Sigmoid colon (tissue), 7 donors: ENCODE results near the gene NR1H3. TPM values are rescaled to one million over a fixed set of nuclear protein-coding genes. Genes with fewer than 3 reads are reported as not detected.

Experiments
- DNase-seq: peaks from one replicate; pipeline ENCODE4 v3.0.0-alpha.2; 2019
- H3K27ac ChIP-seq, 4 donors: fragments of 200-600 bp; sonication (generic); one replicate each; pipeline ENCODE4 v1.5.1; 2016 to 2019; ENCODE audit warnings: mild to moderate bottlenecking in 1 of 4
- H3K27me3 ChIP-seq, 3 donors: fragments of 200-600 bp; sonication (generic); one replicate each; pipeline ENCODE4 v1.5.1; 2019; ENCODE audit warnings: mild to moderate bottlenecking in 1 of 3
- H3K36me3 ChIP-seq, 4 donors: fragments of 200-600 bp; sonication (generic); one replicate each; pipeline ENCODE4 v1.5.1; 2016 to 2019
- H3K4me1 ChIP-seq, 4 donors: fragments of 200-600 bp; sonication (generic); one replicate each; pipeline ENCODE4 v1.5.1; 2017 to 2019
- H3K4me3 ChIP-seq, 4 donors: fragments of 200-600 bp; sonication (generic); one replicate each; pipeline ENCODE4 v1.5.1; 2017 to 2019; ENCODE audit warnings: mild to moderate bottlenecking in 2 of 4, moderate library complexity in 1 of 4
- H3K9me3 ChIP-seq, 4 donors: fragments of 200-600 bp in 3 of 4; sonication (generic) in 3 of 4; one replicate each; pipeline versions ENCODE4 v1.5.1 to v1.6.1; 2013 to 2019
- CTCF ChIP-seq, 4 experiments: fragments of 450-650 bp in 3 of 4; fragments of 200-600 bp in 1 of 4; IDR thresholded peaks; one replicate each; pipeline ENCODE4 v1.5.1; 2016 to 2019; ENCODE audit warnings: antibody characterized with exemption in 4 of 4, mild to moderate bottlenecking in 3 of 4, moderate library complexity in 2 of 4
- EP300 ChIP-seq, 4 donors: sonication (generic); formaldehyde crosslinking; IDR thresholded peaks; one replicate each; pipeline ENCODE4 v1.6.1; 2017; ENCODE audit warnings: antibody characterized with exemption in 4 of 4
- POLR2A ChIP-seq, 2 donors: fragments of 450-650 bp; IDR thresholded peaks; one replicate each; pipeline ENCODE4 v1.6.1; 2016; ENCODE audit warnings: antibody characterized with exemption in 2 of 2, mild to moderate bottlenecking in 2 of 2, moderate library complexity in 2 of 2
- POLR2AphosphoS5 ChIP-seq, 4 donors: sonication (generic); formaldehyde crosslinking; IDR thresholded peaks; one replicate each; pipeline ENCODE4 v1.6.1; 2017; ENCODE audit warnings: antibody characterized with exemption in 4 of 4
- WGBS, 2 donors: extraction: QIAGEN DNeasy Blood & Tissue Kit; methylation state at CpG; one replicate each; pipeline ENCODE4 v1.1.7; 2013; 5-methylcytosine and 5-hydroxymethylcytosine counted together
- intact Hi-C: fragments of 100-400 bp; cut with DNase I; formaldehyde crosslinking; loops from one replicate; pipeline ENCODE4 v1.15.1; 2023
- polyA plus RNA-seq, 3 donors: library from polyadenylated mRNA; stranded (reverse); fragments of 200-250 nt; gene quantifications; one replicate each; pipeline ENCODE4 v1.2.3, GENCODE V29; 2013
- total RNA-seq, 4 donors: library from RNA; depleted of rRNA; stranded (reverse); fragments of >200 nt; gene quantifications; one replicate each; pipeline ENCODE4 v1.1.0, GENCODE V29; 2016
- donor health status: healthy with polysubstance abuse.
- donor health status: Bipolar disorder and iron deficiency.
- donor health status: healthy.

NR1H3 gene
- total and polyA plus RNA-seq, 7 donors, result 30.3 to 90.1 (median 54.5) TPM

DNA sequence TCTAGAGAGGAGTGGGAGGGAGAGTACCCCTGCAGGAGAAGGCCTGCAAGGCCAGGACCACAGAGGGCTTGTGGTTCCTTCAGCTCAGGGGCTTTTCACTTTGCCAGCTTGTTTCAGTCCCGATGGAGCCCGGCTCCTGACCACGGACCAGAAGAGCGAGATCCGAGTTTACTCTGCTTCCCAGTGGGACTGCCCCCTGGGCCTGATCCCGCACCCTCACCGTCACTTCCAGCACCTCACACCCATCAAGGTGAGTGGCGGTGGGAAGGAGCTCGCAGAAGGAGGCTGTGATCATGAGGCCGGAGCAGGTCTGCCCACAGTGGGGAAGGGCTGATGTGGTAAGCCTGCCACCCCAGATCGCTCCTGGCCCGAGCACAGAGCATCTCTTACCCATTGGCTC is 22.6 kb upstream of the NR1H3 start:
- H3K27ac ChIP-seq, result peak overlapping the region; percentile 18 to 67 (median 58)

GRCh38 chr11:47236482-47236881 is 21.3 kb upstream of the NR1H3 start:
- WGBS, 2 donors, result 90 to 93% methylated on average over 5 of the region's 5 CpGs
- H3K27me3 ChIP-seq, result no peaks in the 10 kb centered on the region
- H3K27ac ChIP-seq, result no peak overlapping the region
- TF ChIP-seq CTCF (IDR thresholded peaks at IDR 0.05), result no peak
- no peak for TF ChIP-seq POLR2A (IDR thresholded peaks at IDR 0.05)
- no peak for TF ChIP-seq POLR2AphosphoS5 (IDR thresholded peaks at IDR 0.05)
- no peak for TF ChIP-seq EP300 (IDR thresholded peaks at IDR 0.05)
- intact Hi-C loops, result no loop called here
- H3K36me3 ChIP-seq, result peaks cover 18 to 55% (median 25%) of the 10 kb centered on the region in 4 donors
- peaks cover 0 to 17% (median 12%) of the 10 kb centered on the region in 4 donors for H3K4me1 ChIP-seq
- DNase-seq, result no peak
- no peak overlapping the region for H3K4me3 ChIP-seq
- H3K9me3 ChIP-seq, result no peaks in the 10 kb centered on the region

More for the DNA sequence above, 22.6 kb upstream of the NR1H3 start:
- H3K4me1 ChIP-seq, result peaks cover 0 to 17% (median 12%) of the 10 kb centered on the region in 4 donors
- intact Hi-C loops, result no loop called here
- WGBS, 2 donors, result 94 to 96% methylated on average over 12 of the region's 12 CpGs
- H3K36me3 ChIP-seq, result peaks cover 15 to 48% (median 19%) of the 10 kb centered on the region in 4 donors
- H3K27me3 ChIP-seq, result no peaks in the 10 kb centered on the region
- TF ChIP-seq EP300 (IDR thresholded peaks at IDR 0.05) (no peak), POLR2AphosphoS5 (IDR thresholded peaks at IDR 0.05) (no peak), CTCF (IDR thresholded peaks at IDR 0.05) (no peak), POLR2A (IDR thresholded peaks at IDR 0.05) (no peak)
- no peak overlapping the region for H3K4me3 ChIP-seq
- DNase-seq, result no peak
- no peaks in the 10 kb centered on the region for H3K9me3 ChIP-seq

DNA sequence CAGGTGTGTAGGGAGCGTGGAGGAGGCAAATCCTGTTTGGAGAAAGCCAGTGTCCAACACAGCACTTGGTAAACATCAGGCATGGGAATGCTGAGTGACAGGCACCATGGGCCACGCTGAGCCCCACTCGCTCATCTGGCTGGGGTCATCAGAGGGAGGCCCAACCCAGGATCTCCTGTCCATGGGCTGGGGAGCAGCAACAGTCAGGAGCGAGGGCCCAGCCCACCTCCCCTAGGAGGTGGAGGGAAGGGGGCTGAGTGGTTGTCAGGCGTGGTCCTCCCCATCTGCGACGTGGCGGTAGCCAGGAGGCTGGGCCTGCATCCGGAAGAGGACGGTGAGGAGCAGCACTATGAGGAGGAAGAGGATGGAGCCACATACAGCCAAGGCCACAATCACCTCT is 17.9 kb upstream of the NR1H3 start:
- Histone ChIP-seq H3K9me3 (no peaks in the 10 kb centered on the region), H3K27me3 (no peaks in the 10 kb centered on the region), H3K4me3 (no peak overlapping the region), H3K27ac (no peak overlapping the region), H3K36me3 (peaks cover 40 to 80% (median 53%) of the 10 kb centered on the region in 4 donors), H3K4me1 (peaks cover 0 to 5% (median 2%) of the 10 kb centered on the region in 4 donors)
- no peak for DNase-seq
- WGBS, 2 donors, result 93 to 97% methylated on average over 10 of the region's 10 CpGs
- intact Hi-C loops, result no loop called here
- no peak for TF ChIP-seq CTCF (IDR thresholded peaks at IDR 0.05)
- TF ChIP-seq EP300 (IDR thresholded peaks at IDR 0.05), result no peak
- TF ChIP-seq POLR2AphosphoS5 (IDR thresholded peaks at IDR 0.05), result no peak
- TF ChIP-seq POLR2A (IDR thresholded peaks at IDR 0.05), result no peak

- WGBS, 2 donors, result 94 to 95% methylated on average over 3 of the region's 3 CpGs
- TF ChIP-seq EP300 (IDR thresholded peaks at IDR 0.05) (no peak), CTCF (IDR thresholded peaks at IDR 0.05) (no peak), POLR2AphosphoS5 (IDR thresholded peaks at IDR 0.05) (no peak), POLR2A (IDR thresholded peaks at IDR 0.05) (no peak)
- H3K27me3 ChIP-seq, result no peaks in the 10 kb centered on the region
- intact Hi-C loops, result no loop called here
- H3K4me3 ChIP-seq, result no peak overlapping the region
- no peak overlapping the region for H3K27ac ChIP-seq
- H3K36me3 ChIP-seq, result peaks cover 44 to 85% (median 62%) of the 10 kb centered on the region in 4 donors
- no peaks in the 10 kb centered on the region for H3K9me3 ChIP-seq
- H3K4me1 ChIP-seq, result peaks cover 0 to 3% (median 2%) of the 10 kb centered on the region in 4 donors
- no peak for DNase-seq
These were observed 15.9 kb upstream of the NR1H3 start for GRCh38 chr11:47241841-47242301.
